ENCODE results near the gene SPOCK1. TPM values are rescaled to one million over a fixed set of nuclear protein-coding genes. Genes with fewer than 3 reads are reported as not detected.

Gene SPOCK1
- total and polyA plus RNA-seq, 4 experiments from 2014 or later = not detected

- no peaks in the 10 kb centered on the region for H3K9me3 ChIP-seq (ENCODE audit: control insufficient read depth in 1 of 2, low read length in 2 of 2)
- H3K36me3 ChIP-seq (ENCODE audit: insufficient read depth, low read length) = no peaks in the 10 kb centered on the region
- Mint-ChIP-seq H3K27ac (no peak overlapping the region), H3K4me3 (no peak overlapping the region), H3K27me3 (no peaks in the 10 kb centered on the region), H3K4me1 (no peaks in the 10 kb centered on the region), H3K36me3 (no peaks in the 10 kb centered on the region), H3K9me3 (peaks cover 0 to 3% (median 0%) of the 10 kb centered on the region in 8 donors)
- no peaks in the 10 kb centered on the region for H3K27me3 ChIP-seq (ENCODE audit: insufficient read depth, low read length)
- intact Hi-C loops (cut with micrococcal nuclease) = no loop called here
- H3K4me1 ChIP-seq (ENCODE audit: insufficient read depth, low read length) = no peaks in the 10 kb centered on the region
- POLR2A ChIA-PET (ENCODE audit: partially characterized antibody) = no interaction called here
- DNase-seq = no peak
- no peak overlapping the region for H3K27ac ChIP-seq (ENCODE audit: low read depth, low read length)
- no peak overlapping the region for H3K4me3 ChIP-seq (ENCODE audit: low read length in 2 of 2)
- CTCF ChIA-PET (ENCODE audit: partially characterized antibody) = no interaction called here
Observed at GRCh38 chr5:137478043-137478442, 21.1 kb downstream of the SPOCK1 start.

DNA sequence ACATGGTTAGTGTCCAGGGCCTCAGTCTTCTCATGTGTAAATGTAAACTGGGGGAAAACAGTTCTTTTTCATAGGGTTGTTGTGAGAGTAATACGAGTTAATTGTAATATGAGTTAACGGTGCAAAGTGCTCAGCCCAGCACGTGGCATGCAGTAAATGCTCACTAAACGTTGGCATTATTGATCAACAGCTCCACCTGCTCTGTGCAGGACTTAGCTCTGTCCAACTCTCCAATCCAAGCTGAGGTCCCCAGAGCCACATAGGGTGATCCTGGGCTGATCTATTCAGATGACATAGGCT is 28.3 kb downstream of the SPOCK1 start:
- CTCF ChIA-PET (ENCODE audit: partially characterized antibody) = no interaction called here
- Histone ChIP-seq H3K27ac (ENCODE audit: low read depth, low read length) (no peak overlapping the region), H3K36me3 (ENCODE audit: insufficient read depth, low read length) (no peaks in the 10 kb centered on the region), H3K4me1 (ENCODE audit: insufficient read depth, low read length) (no peaks in the 10 kb centered on the region), H3K4me3 (ENCODE audit: low read length in 2 of 2) (no peak overlapping the region), H3K27me3 (ENCODE audit: insufficient read depth, low read length) (no peaks in the 10 kb centered on the region), H3K9me3 (ENCODE audit: control insufficient read depth in 1 of 2, low read length in 2 of 2) (no peaks in the 10 kb centered on the region)
- no peak for DNase-seq
- H3K27me3 Mint-ChIP-seq = peaks cover 4 to 10% of the 10 kb centered on the region in 2 donors
- H3K9me3 Mint-ChIP-seq = peaks cover 0 to 4% (median 0%) of the 10 kb centered on the region in 8 donors
- H3K27ac Mint-ChIP-seq = no peak overlapping the region
- H3K4me1 Mint-ChIP-seq = no peaks in the 10 kb centered on the region
- intact Hi-C loops (cut with micrococcal nuclease) = no loop called here
- POLR2A ChIA-PET (ENCODE audit: partially characterized antibody) = no interaction called here
- H3K36me3 Mint-ChIP-seq = no peaks in the 10 kb centered on the region
- no peak overlapping the region for H3K4me3 Mint-ChIP-seq

DNA sequence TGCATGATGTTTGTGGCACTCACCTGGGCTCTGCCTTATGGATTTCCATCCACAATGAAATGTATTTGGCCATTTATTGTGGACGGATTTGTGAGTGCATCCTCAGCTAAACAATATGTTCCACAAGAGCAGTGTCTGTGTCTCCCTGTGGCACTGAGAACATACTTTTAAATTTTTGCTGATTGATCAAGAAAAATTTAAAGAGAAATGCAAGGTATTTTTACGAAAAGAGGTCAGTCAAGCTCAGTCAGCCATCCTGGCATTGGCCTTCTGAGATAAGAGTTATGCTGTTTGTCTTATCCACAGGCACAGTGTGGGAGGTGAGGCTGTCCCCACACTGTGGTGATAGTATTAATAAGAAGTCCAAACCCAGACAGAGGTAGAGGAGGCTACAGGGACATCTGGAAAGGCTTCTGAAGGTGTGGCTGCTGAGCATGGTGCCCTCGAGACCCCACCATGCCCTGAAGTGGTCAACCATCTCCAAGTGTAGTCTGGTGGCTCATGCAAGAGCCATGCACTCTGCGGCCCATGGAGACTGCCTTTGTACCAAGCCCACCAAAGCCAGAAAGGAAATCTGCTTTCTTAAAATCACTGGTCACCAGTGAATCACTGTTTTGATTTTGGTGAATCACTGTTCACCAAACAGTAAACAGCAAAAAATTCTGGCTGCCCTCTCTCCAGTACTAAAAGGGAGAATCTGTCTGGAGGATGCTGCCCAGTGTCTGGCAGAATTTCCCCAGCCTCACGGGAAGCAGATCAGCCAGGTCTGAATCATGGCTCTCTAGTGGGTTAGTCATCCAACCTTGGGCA is 28.8 kb downstream of the SPOCK1 start:
- ChIA-PET POLR2A (ENCODE audit: partially characterized antibody) (no interaction called here), CTCF (ENCODE audit: partially characterized antibody) (no interaction called here)
- no peak overlapping the region for H3K27ac ChIP-seq (ENCODE audit: low read depth, low read length)
- no peaks in the 10 kb centered on the region for H3K4me1 ChIP-seq (ENCODE audit: insufficient read depth, low read length)
- intact Hi-C loops (cut with micrococcal nuclease) = no loop called here
- H3K27ac Mint-ChIP-seq = no peak overlapping the region
- no peak for DNase-seq
- no peak overlapping the region for H3K4me3 Mint-ChIP-seq
- no peak overlapping the region for H3K4me3 ChIP-seq (ENCODE audit: low read length in 2 of 2)
- H3K4me1 Mint-ChIP-seq = no peaks in the 10 kb centered on the region
- no peaks in the 10 kb centered on the region for H3K9me3 ChIP-seq (ENCODE audit: control insufficient read depth in 1 of 2, low read length in 2 of 2)
- no peaks in the 10 kb centered on the region for H3K27me3 ChIP-seq (ENCODE audit: insufficient read depth, low read length)
- peaks cover 4 to 10% of the 10 kb centered on the region in 2 donors for H3K27me3 Mint-ChIP-seq
- H3K9me3 Mint-ChIP-seq = peaks cover 0 to 4% (median 0%) of the 10 kb centered on the region in 8 donors
- H3K36me3 ChIP-seq (ENCODE audit: insufficient read depth, low read length) = no peaks in the 10 kb centered on the region
- no peaks in the 10 kb centered on the region for H3K36me3 Mint-ChIP-seq

DNA sequence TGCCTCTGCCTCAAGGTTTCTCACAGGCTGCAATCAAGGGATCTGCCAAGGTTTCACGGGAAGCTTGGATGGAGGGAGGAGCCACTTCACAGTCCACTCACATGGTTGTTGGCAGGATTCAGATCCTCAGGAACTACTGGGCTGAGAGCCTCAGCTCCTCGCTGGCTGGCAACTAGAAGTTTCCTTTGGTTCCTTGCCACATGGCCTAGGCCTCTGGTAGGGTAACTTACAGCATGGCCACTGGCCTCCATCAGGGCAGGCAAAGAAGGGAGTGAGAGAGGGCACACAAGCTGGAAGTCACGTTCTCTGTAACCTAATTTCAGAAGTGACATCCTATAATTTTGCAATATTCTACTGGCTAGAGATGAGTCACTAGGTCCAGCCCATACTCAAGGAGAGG is 32.2 kb downstream of the SPOCK1 start:
- CTCF ChIA-PET (ENCODE audit: partially characterized antibody) = interaction anchor here (0.9 kb wide), 1 partner anchor 147 kb away, joined by 3 read pairs; no protein-coding TSS in a partner anchor
- no peak overlapping the region for H3K4me3 ChIP-seq (ENCODE audit: low read length in 2 of 2)
- peaks cover 4 to 6% of the 10 kb centered on the region in 2 donors for H3K27me3 Mint-ChIP-seq
- H3K27ac ChIP-seq (ENCODE audit: low read depth, low read length) = no peak overlapping the region
- DNase-seq = no peak
- H3K4me1 Mint-ChIP-seq = no peaks in the 10 kb centered on the region
- H3K36me3 ChIP-seq (ENCODE audit: insufficient read depth, low read length) = no peaks in the 10 kb centered on the region
- H3K9me3 ChIP-seq (ENCODE audit: control insufficient read depth in 1 of 2, low read length in 2 of 2) = no peaks in the 10 kb centered on the region
- no peaks in the 10 kb centered on the region for H3K27me3 ChIP-seq (ENCODE audit: insufficient read depth, low read length)
- intact Hi-C loops (cut with micrococcal nuclease) = no loop called here
- no peaks in the 10 kb centered on the region for H3K4me1 ChIP-seq (ENCODE audit: insufficient read depth, low read length)
- H3K36me3 Mint-ChIP-seq = no peaks in the 10 kb centered on the region
- POLR2A ChIA-PET (ENCODE audit: partially characterized antibody) = no interaction called here
- H3K27ac Mint-ChIP-seq = no peak overlapping the region
- H3K9me3 Mint-ChIP-seq = peaks cover 0 to 3% (median 0%) of the 10 kb centered on the region in 8 donors
- no peak overlapping the region for H3K4me3 Mint-ChIP-seq

GRCh38 chr5:137465930-137466329 is 33.2 kb downstream of the SPOCK1 start:
- Mint-ChIP-seq H3K9me3 (peaks cover 0 to 3% (median 0%) of the 10 kb centered on the region in 8 donors), H3K4me3 (no peak overlapping the region), H3K27me3 (peaks cover 3 to 6% of the 10 kb centered on the region in 2 donors), H3K4me1 (no peaks in the 10 kb centered on the region), H3K36me3 (no peaks in the 10 kb centered on the region), H3K27ac (no peak overlapping the region)
- no peak overlapping the region for H3K4me3 ChIP-seq (ENCODE audit: low read length in 2 of 2)
- POLR2A ChIA-PET (ENCODE audit: partially characterized antibody) = no interaction called here
- no peak overlapping the region for H3K27ac ChIP-seq (ENCODE audit: low read depth, low read length)
- H3K36me3 ChIP-seq (ENCODE audit: insufficient read depth, low read length) = no peaks in the 10 kb centered on the region
- CTCF ChIA-PET (ENCODE audit: partially characterized antibody) = no interaction called here
- intact Hi-C loops (cut with micrococcal nuclease) = no loop called here
- DNase-seq = no peak
- no peaks in the 10 kb centered on the region for H3K27me3 ChIP-seq (ENCODE audit: insufficient read depth, low read length)
- no peaks in the 10 kb centered on the region for H3K9me3 ChIP-seq (ENCODE audit: control insufficient read depth in 1 of 2, low read length in 2 of 2)
- no peaks in the 10 kb centered on the region for H3K4me1 ChIP-seq (ENCODE audit: insufficient read depth, low read length)

DNA sequence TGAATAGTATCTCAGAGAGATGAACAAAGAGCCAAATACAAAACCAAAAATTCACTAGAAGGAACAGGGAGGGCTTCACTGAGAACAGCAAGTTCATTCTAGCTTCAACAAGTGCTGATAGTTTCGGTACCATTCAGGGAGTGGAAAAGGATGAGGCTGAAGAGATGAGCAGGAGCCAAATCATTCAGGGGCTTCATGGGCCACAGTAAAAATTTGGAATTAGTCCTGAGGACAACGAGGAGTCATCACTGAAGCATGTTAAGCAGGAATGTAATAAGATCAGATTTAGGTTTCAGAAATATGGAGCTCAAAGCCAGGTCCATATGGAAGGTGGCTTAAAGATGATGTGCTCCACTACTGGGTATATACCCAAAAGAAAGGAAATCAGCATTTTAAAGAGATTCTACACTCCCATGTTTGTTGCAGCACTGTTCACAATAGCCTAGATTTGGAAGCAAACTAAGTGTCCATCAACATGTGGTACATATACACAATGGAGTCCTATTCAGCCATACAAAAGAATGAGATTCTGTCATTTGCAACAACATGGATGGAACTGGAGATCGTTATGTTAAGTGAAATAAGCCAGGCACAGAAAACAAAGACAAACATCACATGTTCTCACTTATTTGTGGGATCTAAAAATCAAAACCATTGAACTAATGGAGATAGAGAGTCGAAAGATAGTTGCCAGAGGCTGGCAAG is 36.2 kb downstream of the SPOCK1 start:
- Histone ChIP-seq H3K9me3 (ENCODE audit: control insufficient read depth in 1 of 2, low read length in 2 of 2) (no peaks in the 10 kb centered on the region), H3K27ac (ENCODE audit: low read depth, low read length) (no peak overlapping the region), H3K36me3 (ENCODE audit: insufficient read depth, low read length) (no peaks in the 10 kb centered on the region), H3K4me3 (ENCODE audit: low read length in 2 of 2) (no peak overlapping the region), H3K27me3 (ENCODE audit: insufficient read depth, low read length) (no peaks in the 10 kb centered on the region), H3K4me1 (ENCODE audit: insufficient read depth, low read length) (no peaks in the 10 kb centered on the region)
- Mint-ChIP-seq H3K27ac (no peak overlapping the region), H3K36me3 (no peaks in the 10 kb centered on the region), H3K9me3 (peaks cover 0 to 3% (median 0%) of the 10 kb centered on the region in 8 donors), H3K4me3 (no peak overlapping the region), H3K4me1 (no peaks in the 10 kb centered on the region), H3K27me3 (peaks cover 7 to 12% of the 10 kb centered on the region in 2 donors)
- POLR2A ChIA-PET (ENCODE audit: partially characterized antibody) = no interaction called here
- intact Hi-C loops (cut with micrococcal nuclease) = no loop called here
- DNase-seq = no peak
- CTCF ChIA-PET (ENCODE audit: partially characterized antibody) = no interaction called here

GRCh38 chr5:137462265-137462590 is 36.9 kb downstream of the SPOCK1 start:
- Mint-ChIP-seq H3K36me3 (no peaks in the 10 kb centered on the region), H3K9me3 (peaks cover 0 to 2% (median 0%) of the 10 kb centered on the region in 8 donors), H3K27ac (no peak overlapping the region), H3K27me3 (peaks cover 3 to 12% of the 10 kb centered on the region in 2 donors), H3K4me3 (no peak overlapping the region), H3K4me1 (no peaks in the 10 kb centered on the region)
- DNase-seq = no peak
- Histone ChIP-seq H3K9me3 (ENCODE audit: control insufficient read depth in 1 of 2, low read length in 2 of 2) (no peaks in the 10 kb centered on the region), H3K36me3 (ENCODE audit: insufficient read depth, low read length) (no peaks in the 10 kb centered on the region), H3K4me3 (ENCODE audit: low read length in 2 of 2) (no peak overlapping the region), H3K4me1 (ENCODE audit: insufficient read depth, low read length) (no peaks in the 10 kb centered on the region), H3K27me3 (ENCODE audit: insufficient read depth, low read length) (no peaks in the 10 kb centered on the region), H3K27ac (ENCODE audit: low read depth, low read length) (no peak overlapping the region)
- intact Hi-C loops (cut with micrococcal nuclease) = no loop called here
- CTCF ChIA-PET (ENCODE audit: partially characterized antibody) = no interaction called here
- POLR2A ChIA-PET (ENCODE audit: partially characterized antibody) = no interaction called here
